Right lobe of liver (tissue), 6 donors: Measurements from ENCODE around the gene GLS. TPM values are rescaled to one million over a fixed set of nuclear protein-coding genes. Genes with fewer than 3 reads are reported as not detected.

Source experiments
- ATAC-seq, 4 donors: fragments of 200-7000 bp; cut with Tn5 transposase; one replicate each; pipeline ENCODE4 v1.9.1; 2020; ENCODE audit warnings: mild to moderate bottlenecking in 4 of 4, moderate library complexity in 4 of 4
- DNase-seq, 3 donors: peaks; one replicate each; pipeline ENCODE4 v3.0.0-alpha.2; 2020
- H3K27ac ChIP-seq, 3 donors: fragments of 200-600 bp; one replicate each; pipeline ENCODE4 v1.8.0; 2022
- H3K27me3 ChIP-seq, 2 donors: fragments of 200-600 bp; one replicate each; pipeline ENCODE4 v1.8.0; 2022
- H3K36me3 ChIP-seq, 4 donors: fragments of 200-600 bp; sonication (generic) in 1 of 4; one replicate each; pipeline versions ENCODE4 v1.5.1 to v1.8.0; 2017 to 2022; ENCODE audit warnings: control low read depth in 1 of 4
- H3K4me1 ChIP-seq, 4 donors: fragments of 200-600 bp; sonication (generic) in 1 of 4; one replicate each; pipeline versions ENCODE4 v1.5.1 to v1.8.0; 2017 to 2022; ENCODE audit warnings: control low read depth in 1 of 4
- H3K4me3 ChIP-seq, 3 donors: fragments of 200-600 bp; one replicate each; pipeline ENCODE4 v1.8.0; 2022
- H3K9me3 ChIP-seq, 4 donors: fragments of 200-600 bp; sonication (generic) in 1 of 4; one replicate each; pipeline versions ENCODE4 v1.5.1 to v1.8.0; 2017 to 2022; ENCODE audit warnings: control low read depth in 1 of 4
- CTCF ChIP-seq, 4 donors: fragments of 200-600 bp in 3 of 4; fragments of 450-650 bp in 1 of 4; IDR thresholded peaks; one replicate each; pipeline versions ENCODE4 v1.5.1 to v1.8.0; 2016 to 2022; ENCODE audit warnings: antibody characterized with exemption in 4 of 4, mild to moderate bottlenecking in 2 of 4
- POLR2A ChIP-seq: fragments of 450-650 bp; IDR thresholded peaks from one replicate; pipeline ENCODE4 v1.6.1; 2017; ENCODE audit warnings: antibody characterized with exemption, mild to moderate bottlenecking
- WGBS: methylation state at CpG from one replicate; pipeline ENCODE4 v1.1.6; 2018; ENCODE audit warnings: low coverage, low lambda C conversion rate; ENCODE audit not compliant: insufficient coverage; ENCODE audit errors: missing lambda C conversion rate; 5-methylcytosine and 5-hydroxymethylcytosine counted together
- intact Hi-C, 2 donors: fragments of 100-400 bp; cut with DNase I; formaldehyde crosslinking; loops; one replicate each; pipeline versions ENCODE4 v1.11.2 to v1.14.1; 2022
- total RNA-seq, 6 experiments: library from RNA; depleted of rRNA in 2 of 6; stranded (reverse); fragments of >200 nt in 2 of 6; fragmentation: NEBNext Ultra II Directional in 3 of 6; extraction: Animal tissue kit (Norgen Biotek cat#: 25700) in 3 of 6; gene quantifications; one replicate each; pipeline versions ENCODE4 v1.1.0 to v1.2.4, GENCODE V29; 2016 to 2023
- donor health status: DM: no; HTN: yes; CAD: no.
- donor health status: DM: no; HTN: no; CAD: no.
- donor health status: DM: no; HTN: no; CAD: no.
- donor health status: DM: no; HTN: yes; CAD: no.
- donor health status: DM: no; HTN: yes; CAD: no.

Gene GLS
- total RNA-seq, 6 experiments from 2014 or later = 6.6 to 25.0 (median 16.9) TPM

- no peak for ATAC-seq
- H3K4me1 ChIP-seq = no peaks in the 10 kb centered on the region
- H3K27ac ChIP-seq = no peak overlapping the region
- H3K27me3 ChIP-seq = no peaks in the 10 kb centered on the region
- H3K4me3 ChIP-seq = no peak overlapping the region
- WGBS = 81% methylated on average over 7 of the region's 7 CpGs
- intact Hi-C loops = no loop called here
- H3K9me3 ChIP-seq = no peaks in the 10 kb centered on the region
- H3K36me3 ChIP-seq = peaks cover 25 to 100% (median 58%) of the 10 kb centered on the region in 4 donors
- DNase-seq = no peak
- TF ChIP-seq CTCF (IDR thresholded peaks at IDR 0.05) (no peak), POLR2A (no peak)
These were observed 118.4 kb downstream of the GLS start for GRCh38 chr2:190999058-190999457.

GRCh38 chr2:190999949-191000665 lies 119.5 kb downstream of the GLS start:
- ATAC-seq (no peak), DNase-seq (no peak)
- Histone ChIP-seq H3K9me3 (no peaks in the 10 kb centered on the region), H3K4me3 (no peak overlapping the region), H3K36me3 (peaks cover 25 to 100% (median 52%) of the 10 kb centered on the region in 4 donors), H3K27me3 (no peaks in the 10 kb centered on the region), H3K27ac (no peak overlapping the region), H3K4me1 (no peaks in the 10 kb centered on the region)
- WGBS = 90% methylated on average over 8 of the region's 9 CpGs
- TF ChIP-seq POLR2A (no peak), CTCF (IDR thresholded peaks at IDR 0.05) (no peak)
- intact Hi-C loops = no loop called here

GRCh38 chr2:191001032-191001431 lies 120.4 kb downstream of the GLS start:
- DNase-seq (no peak), ATAC-seq (no peak)
- no peak overlapping the region for H3K4me3 ChIP-seq
- no peak overlapping the region for H3K27ac ChIP-seq
- H3K27me3 ChIP-seq = no peaks in the 10 kb centered on the region
- intact Hi-C loops = no loop called here
- no peaks in the 10 kb centered on the region for H3K9me3 ChIP-seq
- WGBS = 65% methylated on average over 2 of the region's 2 CpGs
- H3K4me1 ChIP-seq = no peaks in the 10 kb centered on the region
- H3K36me3 ChIP-seq = peaks cover 25 to 100% (median 51%) of the 10 kb centered on the region in 4 donors
- no peak for TF ChIP-seq POLR2A
- TF ChIP-seq CTCF (IDR thresholded peaks at IDR 0.05) = no peak

GRCh38 chr2:191001624-191002023 lies 121.0 kb downstream of the GLS start:
- intact Hi-C loops = no loop called here
- WGBS = 87% methylated on average over 3 of the region's 3 CpGs
- no peaks in the 10 kb centered on the region for H3K27me3 ChIP-seq

More at GRCh38 chr2:191001624-191002023, 121.0 kb downstream of the GLS start:
- Histone ChIP-seq H3K4me3 (no peak overlapping the region), H3K9me3 (no peaks in the 10 kb centered on the region), H3K36me3 (peaks cover 25 to 100% (median 48%) of the 10 kb centered on the region in 4 donors), H3K4me1 (no peaks in the 10 kb centered on the region), H3K27ac (no peak overlapping the region)
- no peak for DNase-seq
- no peak for TF ChIP-seq CTCF (IDR thresholded peaks at IDR 0.05)
- no peak for TF ChIP-seq POLR2A
- ATAC-seq = no peak
